Cardiac fibroblast (primary cell): Measurements from ENCODE around the gene OXSM.

Source experiments
- DNase-seq, 2 donors: peaks; one replicate each; pipeline versions ENCODE4 v3.0.0 to v3.0.0-alpha.2; 2010; ENCODE audit warnings: low read depth in 2 of 2
- H3K4me3 ChIP-seq, 2 donors: replicated peaks in 1 of 2; 1 replicate in 1 of 2; 2 replicates in 1 of 2; pipeline ENCODE4 v1.5.1; 2011; ENCODE audit warnings: low read depth in 2 of 2, low read length in 2 of 2, mild to moderate bottlenecking in 2 of 2, moderate library complexity in 1 of 2
- TF ChIP-seq, protein P1 (sequence below): IDR thresholded peaks from one replicate; pipeline ENCODE4 v1.5.1; 2011; ENCODE audit warnings: low read depth, mild to moderate bottlenecking, low read length, inconsistent platforms

Gene OXSM

GRCh38 chr3:25843332-25843731, 53.4 kb downstream of the OXSM start:
- peak in 1 of 2 donors; percentile 44 for DNase-seq
- H3K4me3 ChIP-seq = no peak overlapping the region
- TF ChIP-seq, protein P1, sequence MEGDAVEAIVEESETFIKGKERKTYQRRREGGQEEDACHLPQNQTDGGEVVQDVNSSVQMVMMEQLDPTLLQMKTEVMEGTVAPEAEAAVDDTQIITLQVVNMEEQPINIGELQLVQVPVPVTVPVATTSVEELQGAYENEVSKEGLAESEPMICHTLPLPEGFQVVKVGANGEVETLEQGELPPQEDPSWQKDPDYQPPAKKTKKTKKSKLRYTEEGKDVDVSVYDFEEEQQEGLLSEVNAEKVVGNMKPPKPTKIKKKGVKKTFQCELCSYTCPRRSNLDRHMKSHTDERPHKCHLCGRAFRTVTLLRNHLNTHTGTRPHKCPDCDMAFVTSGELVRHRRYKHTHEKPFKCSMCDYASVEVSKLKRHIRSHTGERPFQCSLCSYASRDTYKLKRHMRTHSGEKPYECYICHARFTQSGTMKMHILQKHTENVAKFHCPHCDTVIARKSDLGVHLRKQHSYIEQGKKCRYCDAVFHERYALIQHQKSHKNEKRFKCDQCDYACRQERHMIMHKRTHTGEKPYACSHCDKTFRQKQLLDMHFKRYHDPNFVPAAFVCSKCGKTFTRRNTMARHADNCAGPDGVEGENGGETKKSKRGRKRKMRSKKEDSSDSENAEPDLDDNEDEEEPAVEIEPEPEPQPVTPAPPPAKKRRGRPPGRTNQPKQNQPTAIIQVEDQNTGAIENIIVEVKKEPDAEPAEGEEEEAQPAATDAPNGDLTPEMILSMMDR = peak; percentile 1
